RWPE2 (cell line): ENCODE data around the gene PCCA.

Experiments used
- ATAC-seq: fragments of 200-7000 bp; cut with Tn5 transposase; 3 replicates; pipeline ENCODE4 v1.9.1; 2021; ENCODE audit warnings: low read depth
- DNase-seq: peaks from one replicate; pipeline ENCODE4 v3.0.0-alpha.2; 2020; ENCODE audit warnings: low spot score
- H3K27ac ChIP-seq: fragments of 450-650 bp; 2 replicates; pipeline ENCODE4 v1.5.1; 2017; ENCODE audit warnings: mild to moderate bottlenecking; ENCODE audit not compliant: poor library complexity, severe bottlenecking
- H3K27me3 ChIP-seq: fragments of 250-450 bp; sonication (Bioruptor Pico); 2 replicates; pipeline ENCODE4 v1.5.1; 2021; ENCODE audit warnings: mild to moderate bottlenecking, moderate library complexity; ENCODE audit not compliant: insufficient read depth, poor library complexity, severe bottlenecking
- H3K36me3 ChIP-seq: fragments of 250-450 bp; sonication (Bioruptor Pico); 2 replicates; pipeline ENCODE4 v1.5.1; 2020; ENCODE audit warnings: low read depth, mild to moderate bottlenecking, moderate library complexity
- H3K4me1 ChIP-seq: fragments of 250-450 bp; sonication (Bioruptor Pico); 2 replicates; pipeline ENCODE4 v1.5.1; 2021; ENCODE audit warnings: mild to moderate bottlenecking, moderate library complexity; ENCODE audit not compliant: insufficient read depth, poor library complexity, severe bottlenecking
- H3K4me3 ChIP-seq: fragments of 250-450 bp; sonication (Bioruptor Pico); 2 replicates; pipeline ENCODE4 v1.5.1; 2021; ENCODE audit warnings: mild to moderate bottlenecking, moderate library complexity; ENCODE audit not compliant: severe bottlenecking
- H3K9me3 ChIP-seq: fragments of 250-450 bp; sonication (Bioruptor Pico); 2 replicates; pipeline ENCODE4 v1.5.1; 2021; ENCODE audit warnings: mild to moderate bottlenecking, moderate library complexity; ENCODE audit not compliant: severe bottlenecking
- CTCF ChIP-seq: fragments of 450-650 bp; IDR thresholded peaks from one replicate; pipeline ENCODE4 v1.5.1; 2017; ENCODE audit warnings: mild to moderate bottlenecking, moderate library complexity; ENCODE audit not compliant: poor library complexity, severe bottlenecking

Gene PCCA

GRCh38 chr13:100545684-100546061 lies 456.8 kb downstream of the PCCA start:
- Histone ChIP-seq H3K36me3 (no peaks in the 10 kb centered on the region), H3K27ac (no peak overlapping the region), H3K4me3 (no peak overlapping the region), H3K27me3 (no peaks in the 10 kb centered on the region), H3K4me1 (peaks cover 13% of the 10 kb centered on the region), H3K9me3 (no peaks in the 10 kb centered on the region)
- DNase-seq (no peak), ATAC-seq (no peak)
- TF ChIP-seq CTCF: no peak

- Histone ChIP-seq H3K36me3 (no peaks in the 10 kb centered on the region), H3K4me3 (no peak overlapping the region), H3K9me3 (no peaks in the 10 kb centered on the region), H3K27ac (no peak overlapping the region), H3K4me1 (peaks cover 13% of the 10 kb centered on the region), H3K27me3 (no peaks in the 10 kb centered on the region)
- no peak for TF ChIP-seq CTCF
- DNase-seq (no peak), ATAC-seq (no peak)
Observed at GRCh38 chr13:100546713-100547405, 458.0 kb downstream of the PCCA start.

GRCh38 chr13:100547791-100548201 lies 458.9 kb downstream of the PCCA start:
- H3K4me3 ChIP-seq: no peak overlapping the region
- H3K36me3 ChIP-seq: no peaks in the 10 kb centered on the region
- H3K9me3 ChIP-seq: no peaks in the 10 kb centered on the region
- peaks cover 5% of the 10 kb centered on the region for H3K4me1 ChIP-seq
- H3K27ac ChIP-seq: no peak overlapping the region
- DNase-seq (no peak), ATAC-seq (peak; percentile 64)
- no peak for TF ChIP-seq CTCF
- H3K27me3 ChIP-seq: no peaks in the 10 kb centered on the region

GRCh38 chr13:100549316-100549715 lies 460.4 kb downstream of the PCCA start:
- no peaks in the 10 kb centered on the region for H3K9me3 ChIP-seq
- H3K27ac ChIP-seq: no peak overlapping the region
- DNase-seq (no peak), ATAC-seq (no peak)
- H3K36me3 ChIP-seq: no peaks in the 10 kb centered on the region
- no peak for TF ChIP-seq CTCF
- H3K4me3 ChIP-seq: no peak overlapping the region
- H3K27me3 ChIP-seq: no peaks in the 10 kb centered on the region
- H3K4me1 ChIP-seq: peaks cover 5% of the 10 kb centered on the region

GRCh38 chr13:100552755-100553154 lies 463.9 kb downstream of the PCCA start:
- Histone ChIP-seq H3K36me3 (no peaks in the 10 kb centered on the region), H3K4me3 (no peak overlapping the region), H3K9me3 (no peaks in the 10 kb centered on the region), H3K4me1 (peaks cover 5% of the 10 kb centered on the region), H3K27me3 (no peaks in the 10 kb centered on the region), H3K27ac (no peak overlapping the region)
- ATAC-seq (no peak), DNase-seq (no peak)
- TF ChIP-seq CTCF: no peak
